HG03064 (cell line): Measurements from ENCODE around the gene C14orf93.

Experiments
- ATAC-seq: cut with Tn5 transposase; IDR thresholded peaks from one replicate; pipeline ENCODE4 v1.9.1; 2021; ENCODE audit warnings: low read depth; ENCODE audit not compliant: unreplicated experiment

C14orf93 gene

GRCh38 chr14:23009939-23010726 lies at the start of gene C14orf93:
C14orf93 (minus strand) TSS chr14:23010143; CDS start chr14:22999023, 11,120 bp downstream.
- no peak for ATAC-seq

GRCh38 chr14:23058654-23059504 lies 48.9 kb upstream of the C14orf93 start:
- ATAC-seq: no peak

GRCh38 chr14:23057757-23058653 lies 48.1 kb upstream of the C14orf93 start:
- ATAC-seq: peak; percentile 43

- no peak for ATAC-seq
Observed at GRCh38 chr14:23056956-23057756, 47.2 kb upstream of the C14orf93 start, which contains the start of gene CDH24. CDH24 (minus strand) TSS chr14:23057520; CDS start chr14:23055733, 1,787 bp downstream.

- no peak for ATAC-seq
Observed at GRCh38 chr14:23056145-23056955, 46.4 kb upstream of the C14orf93 start.

- ATAC-seq: no peak
Observed at GRCh38 chr14:23055621-23056144, 45.7 kb upstream of the C14orf93 start.

- no peak for ATAC-seq
Observed at GRCh38 chr14:23055147-23055550, 45.2 kb upstream of the C14orf93 start.

- ATAC-seq: no peak
Observed at GRCh38 chr14:23054000-23054811, 44.3 kb upstream of the C14orf93 start.

- ATAC-seq: no peak
Observed at GRCh38 chr14:23053426-23053825, 43.5 kb upstream of the C14orf93 start.

- no peak for ATAC-seq
Observed at GRCh38 chr14:23052671-23053070, 42.7 kb upstream of the C14orf93 start.

GRCh38 chr14:23052182-23052623 lies 42.3 kb upstream of the C14orf93 start:
- ATAC-seq: no peak

GRCh38 chr14:23051141-23052057 lies 41.5 kb upstream of the C14orf93 start:
- no peak for ATAC-seq

- no peak for ATAC-seq
Observed at GRCh38 chr14:23049011-23049410, 39.1 kb upstream of the C14orf93 start.

- no peak for ATAC-seq
Observed at GRCh38 chr14:23047751-23048693, 38.1 kb upstream of the C14orf93 start.

- ATAC-seq: no peak
Observed at GRCh38 chr14:23047034-23047634, 37.2 kb upstream of the C14orf93 start.
